Thymus (tissue), 11 donors: ENCODE measurements around the gene STX10. TPM values are rescaled to one million over a fixed set of nuclear protein-coding genes. Genes with fewer than 3 reads are reported as not detected.
"Not testable (repeated sequence)": the region's sequence is repeated elsewhere in the genome, so short reads cannot be mapped to it uniquely, and the experiment has no call there.

Experiments
- DNase-seq, 9 donors: peaks; one replicate each; pipeline ENCODE4 v3.0.0-alpha.2; 2013; ENCODE audit warnings: low spot score in 9 of 9, low read depth in 6 of 9, missing footprints in 1 of 9
- H3K27ac ChIP-seq, 2 donors: one replicate each; pipeline ENCODE4 v1.5.1; 2013; ENCODE audit warnings: control low read depth in 1 of 2, low read depth in 1 of 2, low read length in 1 of 2, mild to moderate bottlenecking in 1 of 2, moderate library complexity in 1 of 2
- H3K27me3 ChIP-seq, 2 donors: one replicate each; pipeline ENCODE4 v1.5.1; 2013; ENCODE audit warnings: low read length in 1 of 2; ENCODE audit not compliant: control insufficient read depth in 2 of 2, insufficient read depth in 1 of 2
- H3K36me3 ChIP-seq, 2 donors: one replicate each; pipeline ENCODE4 v1.5.1; 2013; ENCODE audit warnings: low read length in 1 of 2, mild to moderate bottlenecking in 1 of 2, moderate library complexity in 1 of 2; ENCODE audit not compliant: control insufficient read depth in 2 of 2, insufficient read depth in 2 of 2
- H3K4me1 ChIP-seq, 2 donors: one replicate each; pipeline ENCODE4 v1.5.1; 2013; ENCODE audit warnings: low read length in 2 of 2; ENCODE audit not compliant: control insufficient read depth in 2 of 2, insufficient read depth in 2 of 2
- H3K4me3 ChIP-seq, 2 donors: one replicate each; pipeline ENCODE4 v1.5.1; 2013; ENCODE audit warnings: low read length in 2 of 2, control low read depth in 1 of 2, mild to moderate bottlenecking in 1 of 2
- H3K9me3 ChIP-seq, 2 donors: one replicate each; pipeline ENCODE4 v1.5.1; 2013; ENCODE audit warnings: low read length in 1 of 2, mild to moderate bottlenecking in 1 of 2; ENCODE audit not compliant: control insufficient read depth in 2 of 2, insufficient read depth in 1 of 2
- WGBS: extraction: QIAGEN DNeasy Blood & Tissue Kit; methylation state at CpG from one replicate; pipeline ENCODE4 v1.1.7; 2013; 5-methylcytosine and 5-hydroxymethylcytosine counted together
- polyA plus RNA-seq: library from polyadenylated mRNA; stranded (reverse); fragments of 200-250 nt; gene quantifications from one replicate; pipeline ENCODE4 v1.2.3, GENCODE V29; 2013
- total RNA-seq: library from RNA; stranded (reverse); fragments of 120-200 nt; gene quantifications from one replicate; pipeline ENCODE4 v1.2.4, GENCODE V29; 2013
- donor health status: healthy.

Gene STX10
- total and polyA plus RNA-seq, 2 donors = 47.9 to 101 TPM

DNA sequence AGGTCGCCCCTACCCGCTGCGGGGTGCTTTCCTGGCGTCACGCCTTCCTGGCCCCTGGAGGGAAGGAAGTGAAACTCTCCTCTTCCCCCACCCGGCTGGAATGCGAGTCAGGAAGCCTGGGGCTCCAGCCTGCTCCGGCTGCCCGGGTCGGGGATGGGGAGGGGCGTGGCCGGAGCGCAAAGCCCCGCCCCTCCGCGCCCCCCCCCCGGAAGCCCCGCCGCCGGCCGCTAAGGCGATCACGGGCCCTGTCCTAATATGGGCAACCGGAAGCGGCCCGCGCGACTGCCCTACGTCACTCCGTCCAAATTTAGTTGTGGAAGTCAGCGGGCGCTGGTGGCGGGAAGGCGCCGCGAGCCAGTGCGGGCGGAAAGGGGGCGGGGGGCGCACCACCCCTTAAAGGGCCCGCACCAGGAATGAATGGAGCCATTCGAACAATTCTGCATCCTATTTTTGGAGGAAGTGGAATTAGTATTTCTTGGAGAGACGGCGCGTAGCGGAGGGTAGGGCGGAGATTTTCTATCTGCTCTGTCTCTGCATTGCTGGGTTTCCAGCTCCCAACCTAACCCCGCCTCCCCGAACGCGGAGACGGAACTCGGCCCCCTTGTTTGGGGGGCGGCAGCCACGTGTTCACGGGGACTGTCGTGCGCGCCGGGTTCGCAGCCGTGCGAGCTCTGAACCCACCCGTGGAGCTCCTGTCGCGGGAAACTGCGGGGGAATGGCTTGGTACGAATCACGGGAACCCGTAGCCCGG lies 1.6 kb upstream of the STX10 start:
- peak in 8 of 9 donors; percentile 89 to 98 (median 96) for DNase-seq
- Histone ChIP-seq H3K27ac (peak overlapping the region; percentile 91 to 97), H3K9me3 (peaks cover 0 to 7% of the 10 kb centered on the region in 2 donors), H3K4me3 (peak overlapping the region; percentile 84 to 87), H3K27me3 (no peaks in the 10 kb centered on the region), H3K4me1 (peaks cover 18 to 51% of the 10 kb centered on the region in 2 donors), H3K36me3 (no peaks in the 10 kb centered on the region)
- under 1% methylated on average over 71 of the region's 71 CpGs for WGBS

DNA sequence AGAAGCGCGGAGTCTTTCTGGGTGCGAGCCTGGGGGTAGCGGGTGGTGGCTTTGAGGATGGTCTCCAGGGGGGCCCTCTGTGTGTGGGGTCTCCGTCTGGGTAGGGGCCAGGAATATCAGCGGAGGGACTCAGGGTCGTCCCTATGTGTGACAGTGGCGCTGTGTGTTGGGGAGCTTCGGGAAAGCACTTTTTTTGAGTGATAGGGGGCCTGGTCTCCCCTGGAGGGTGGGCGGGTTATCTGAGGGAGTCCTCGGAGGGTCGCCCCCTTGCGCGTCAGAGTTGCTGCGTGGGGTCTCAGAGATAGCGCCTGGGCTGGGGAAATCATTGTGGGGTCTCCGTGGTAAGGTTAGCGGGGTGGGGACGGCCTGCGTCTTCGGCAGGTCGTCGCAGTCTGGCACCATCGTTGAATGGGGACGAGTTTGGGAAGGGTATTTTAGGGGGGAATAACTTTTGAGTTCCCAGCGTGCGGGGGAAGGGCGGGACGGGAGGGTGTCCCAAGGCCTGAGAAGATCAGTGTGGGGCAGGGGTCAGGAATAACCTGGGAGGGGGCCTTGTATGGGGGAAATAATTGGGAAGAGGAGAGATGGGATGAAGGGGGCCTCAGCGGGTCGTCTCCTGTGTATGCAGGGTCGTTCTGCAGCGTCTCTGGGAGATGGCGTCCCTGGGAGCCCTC lies 893 bp upstream of the STX10 start:
- under 1% methylated on average over 34 of the region's 34 CpGs for WGBS
- Histone ChIP-seq H3K9me3 (peaks cover 0 to 7% of the 10 kb centered on the region in 2 donors), H3K27ac (peak overlapping the region; percentile 87 to 91), H3K4me1 (peaks cover 15 to 44% of the 10 kb centered on the region in 2 donors), H3K27me3 (no peaks in the 10 kb centered on the region), H3K4me3 (peak overlapping the region; percentile 84 to 87), H3K36me3 (peaks cover 0 to 3% of the 10 kb centered on the region in 2 donors)
- DNase-seq = peak in 5 of 9 donors; percentile 14 to 58 (median 38)

DNA sequence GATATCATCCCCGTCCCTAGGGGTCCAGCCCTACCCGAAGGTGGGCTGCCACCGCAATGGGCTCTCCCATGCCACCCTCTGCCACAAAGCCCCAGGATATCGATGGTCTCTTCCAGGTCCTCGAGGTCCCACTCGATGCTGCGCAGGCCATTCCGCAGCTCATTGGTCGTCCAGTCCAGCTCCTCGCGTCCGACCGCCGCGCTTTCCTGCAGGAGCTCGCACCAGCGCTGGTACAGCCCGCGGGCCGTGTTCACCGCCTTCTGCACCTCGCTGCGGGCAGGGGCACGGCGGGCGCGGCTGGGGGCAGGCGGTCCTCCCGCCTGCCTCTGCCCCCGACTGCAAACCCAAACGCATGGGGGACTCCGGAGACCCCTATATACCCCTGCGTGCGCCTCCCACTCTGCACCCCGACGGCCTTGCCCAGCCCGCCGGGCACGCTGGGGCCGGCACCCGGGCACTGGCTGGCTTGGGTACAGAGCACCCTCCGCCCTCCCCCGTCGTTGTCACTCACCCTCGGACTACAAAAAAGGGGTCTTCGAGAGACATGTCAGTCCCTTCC lies 468 bp downstream of the STX10 start:
- Histone ChIP-seq H3K27me3 (no peaks in the 10 kb centered on the region), H3K36me3 (peaks cover 4 to 9% of the 10 kb centered on the region in 2 donors), H3K27ac (peak overlapping the region; percentile 31 to 87), H3K4me3 (peak overlapping the region; percentile 84 to 87), H3K9me3 (peaks cover 0 to 5% of the 10 kb centered on the region in 2 donors), H3K4me1 (peaks cover 3 to 30% of the 10 kb centered on the region in 2 donors)
- peak in 4 of 9 donors; percentile 8 to 42 (median 16) for DNase-seq
- 1% methylated on average over 46 of the region's 46 CpGs for WGBS

DNA sequence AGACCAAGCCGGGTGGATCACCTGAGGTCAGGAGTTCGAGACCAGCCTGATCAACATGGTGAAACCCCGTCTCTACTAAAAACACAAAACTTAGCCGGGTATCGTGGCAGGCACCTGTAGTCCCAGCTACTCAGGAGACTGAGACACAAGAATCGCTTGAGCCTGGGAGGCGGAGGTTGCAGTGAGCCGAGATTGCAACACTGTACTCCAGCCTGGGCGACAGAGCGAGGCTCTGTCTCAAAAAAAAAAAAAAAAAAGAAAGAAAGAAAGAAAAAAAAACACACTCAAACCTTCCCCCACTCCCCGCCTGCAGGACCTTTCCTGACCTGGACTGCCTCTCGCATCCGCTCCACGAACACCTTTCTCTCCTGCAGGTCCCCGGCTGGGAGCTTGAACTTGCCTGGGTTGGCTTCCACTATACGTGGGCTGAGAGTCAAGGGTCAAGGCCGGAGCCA lies 975 bp downstream of the STX10 start:
- Histone ChIP-seq H3K36me3 (peaks cover 9 to 14% of the 10 kb centered on the region in 2 donors), H3K4me1 (peaks cover 3 to 30% of the 10 kb centered on the region in 2 donors), H3K4me3 (peak overlapping the region; percentile 84 to 87)
- not testable (repeated sequence) for DNase-seq, H3K27me3 ChIP-seq, H3K27ac ChIP-seq, H3K9me3 ChIP-seq
- WGBS = 70% methylated on average over 17 of the region's 17 CpGs

DNA sequence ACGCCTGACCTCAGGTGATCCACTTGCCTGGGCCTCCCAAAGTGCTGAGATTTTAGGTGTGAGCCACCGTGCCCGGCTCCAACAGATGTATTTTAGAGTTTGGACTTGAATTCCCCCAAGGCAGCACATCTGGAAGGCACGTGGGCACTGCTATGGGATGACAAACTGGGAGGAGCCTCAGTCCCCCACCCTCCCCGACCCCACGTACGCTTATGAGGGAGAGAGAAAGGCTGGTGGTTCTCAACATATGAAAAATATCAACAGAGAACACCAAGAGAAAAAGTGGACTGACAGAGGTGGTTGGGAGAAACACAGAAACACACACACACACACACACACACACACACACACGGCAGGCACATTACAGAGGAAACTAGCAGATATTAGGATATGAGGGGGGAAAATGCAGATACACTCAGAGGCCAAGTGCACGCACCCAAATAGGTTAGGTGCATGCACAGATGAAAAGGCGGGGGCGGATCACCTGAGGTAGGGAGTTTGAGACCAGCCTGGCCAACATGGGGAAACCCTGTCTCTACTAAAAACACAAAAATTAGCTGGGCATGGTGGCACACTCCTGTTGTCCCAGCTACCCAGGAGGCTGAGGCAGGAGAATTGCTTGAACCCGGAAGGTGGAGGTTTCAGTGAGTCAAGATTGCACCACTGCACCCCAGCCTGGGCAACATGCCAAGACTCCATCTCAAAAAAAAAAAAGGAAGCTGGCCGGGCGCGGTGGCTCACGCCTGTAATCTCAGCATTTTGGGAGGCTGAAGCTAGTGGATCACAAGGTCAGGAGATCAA lies 3.2 kb downstream of the STX10 start:
- WGBS = 91% methylated on average over 16 of the region's 16 CpGs
- Histone ChIP-seq H3K36me3 (peaks cover 18 to 23% of the 10 kb centered on the region in 2 donors), H3K4me1 (peaks cover 3 to 22% of the 10 kb centered on the region in 2 donors), H3K27me3 (no peaks in the 10 kb centered on the region), H3K27ac (no peak overlapping the region), H3K9me3 (peaks cover 0 to 5% of the 10 kb centered on the region in 2 donors), H3K4me3 (no peak overlapping the region)
- DNase-seq = no peak

DNA sequence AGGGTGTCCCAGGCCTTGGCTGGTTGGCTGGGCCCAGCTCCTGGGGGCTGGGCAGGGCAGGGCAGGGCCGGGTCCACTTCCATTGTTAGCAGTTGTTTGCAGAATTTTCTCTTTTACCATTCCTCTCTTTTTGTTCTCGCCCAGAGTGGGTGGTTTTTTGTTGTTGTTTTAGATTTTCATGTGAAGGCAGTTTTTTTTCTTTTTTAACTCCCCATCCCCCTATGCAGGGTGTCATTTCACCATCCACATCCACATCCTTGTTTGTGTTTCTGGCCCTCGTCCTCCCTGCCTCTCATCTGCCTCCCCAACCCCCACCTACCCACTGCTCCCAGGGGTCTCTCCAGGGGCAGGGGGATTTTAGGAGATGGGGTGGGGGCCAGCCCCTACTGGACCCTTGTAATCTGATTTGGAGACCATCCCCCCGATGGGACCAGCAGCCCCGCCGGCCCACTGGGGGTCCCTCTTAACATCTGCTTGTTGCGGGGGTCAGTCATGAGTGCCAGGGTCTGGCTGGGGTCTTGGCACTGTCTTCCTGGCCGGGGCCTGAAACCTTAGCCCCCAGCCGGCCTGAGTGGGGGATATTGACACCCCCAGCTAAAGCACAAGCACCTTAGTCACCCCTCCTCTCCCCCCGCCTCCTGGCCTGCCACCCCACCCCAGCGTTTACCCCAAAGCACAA lies 10.4 kb downstream of the STX10 start:
- H3K36me3 ChIP-seq = peaks cover 49 to 74% of the 10 kb centered on the region in 2 donors
- no peak overlapping the region for H3K4me3 ChIP-seq
- H3K9me3 ChIP-seq = no peaks in the 10 kb centered on the region
- H3K27me3 ChIP-seq = no peaks in the 10 kb centered on the region
- no peak for DNase-seq
- H3K4me1 ChIP-seq = no peaks in the 10 kb centered on the region
- WGBS = 96% methylated on average over 11 of the region's 11 CpGs
- no peak overlapping the region for H3K27ac ChIP-seq

DNA sequence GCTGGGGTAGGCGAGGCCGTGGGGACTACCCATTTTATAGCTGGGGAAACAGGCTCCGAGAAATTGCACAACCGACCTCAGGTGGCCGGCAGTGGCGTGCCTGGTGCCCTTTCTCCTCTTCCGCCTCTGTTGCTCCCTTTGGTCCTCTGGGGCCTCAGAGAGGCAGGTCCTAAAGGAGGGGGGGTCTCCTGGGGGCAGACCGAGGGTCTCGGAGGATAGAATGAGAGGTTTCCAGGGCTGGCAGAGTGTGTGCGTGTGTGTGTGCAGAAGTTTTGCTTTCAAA lies 11.3 kb downstream of the STX10 start:
- Histone ChIP-seq H3K4me3 (no peak overlapping the region), H3K36me3 (peaks cover 41 to 65% of the 10 kb centered on the region in 2 donors), H3K27ac (no peak overlapping the region), H3K27me3 (no peaks in the 10 kb centered on the region), H3K4me1 (no peaks in the 10 kb centered on the region), H3K9me3 (no peaks in the 10 kb centered on the region)
- WGBS = 96% methylated on average over 10 of the region's 10 CpGs
- no peak for DNase-seq

DNA sequence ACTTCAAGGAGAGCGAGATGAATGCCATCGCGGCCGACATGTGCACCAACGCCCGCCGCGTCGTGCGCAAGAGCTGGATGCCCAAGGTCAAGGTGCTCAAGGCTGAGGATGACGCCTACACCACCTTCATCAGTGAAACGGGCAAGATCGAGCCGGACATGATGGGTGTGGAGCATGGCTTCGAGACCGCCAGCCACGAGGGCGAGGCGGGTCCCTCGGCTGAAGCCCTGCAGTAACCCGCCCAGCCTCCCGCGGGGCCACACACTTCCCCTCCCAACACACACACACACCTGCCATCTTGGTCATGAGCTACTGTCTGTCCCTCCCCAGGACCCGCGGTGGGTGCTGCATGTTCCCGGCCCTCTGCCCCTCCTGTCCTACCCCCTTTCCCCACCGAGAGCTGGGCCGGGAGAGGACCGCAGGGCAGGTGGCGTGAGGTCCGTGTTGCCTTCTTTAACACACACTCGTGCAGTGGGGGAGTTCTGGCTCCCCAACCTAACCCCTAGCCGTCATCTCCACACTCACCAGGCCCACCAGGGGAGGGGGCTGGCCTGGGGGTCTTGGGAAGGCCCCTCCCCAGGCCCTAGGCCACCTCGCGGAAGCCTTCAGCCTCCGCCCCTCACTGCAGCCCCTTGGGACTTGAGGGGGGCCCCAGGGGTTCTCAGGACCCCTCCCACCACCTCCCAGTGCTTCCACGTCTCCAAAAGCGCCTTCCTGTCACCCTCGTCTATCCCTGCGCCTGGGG lies 11.8 kb downstream of the STX10 start:
- Histone ChIP-seq H3K36me3 (peaks cover 40 to 62% of the 10 kb centered on the region in 2 donors), H3K9me3 (no peaks in the 10 kb centered on the region), H3K27me3 (no peaks in the 10 kb centered on the region), H3K4me3 (no peak overlapping the region), H3K27ac (no peak overlapping the region), H3K4me1 (no peaks in the 10 kb centered on the region)
- no peak for DNase-seq
- 96% methylated on average over 40 of the region's 40 CpGs for WGBS
